Muscle layer of colon (tissue), 2 donors: ENCODE results near the gene CEP350.

ENCODE experiments used
- H3K27ac ChIP-seq: one replicate; pipeline ENCODE4 v1.7.0; 2013; ENCODE audit warnings: low read depth, mild to moderate bottlenecking, low read length, moderate library complexity
- H3K27me3 ChIP-seq, 2 donors: one replicate each; pipeline ENCODE4 v1.7.0; 2013; ENCODE audit warnings: low read length in 2 of 2, mild to moderate bottlenecking in 2 of 2; ENCODE audit not compliant: insufficient read depth in 2 of 2, control insufficient read depth in 1 of 2
- H3K36me3 ChIP-seq: one replicate; pipeline ENCODE4 v1.7.0; 2013; ENCODE audit warnings: mild to moderate bottlenecking, low read length; ENCODE audit not compliant: insufficient read depth
- H3K4me1 ChIP-seq: one replicate; pipeline ENCODE4 v1.7.0; 2013; ENCODE audit warnings: mild to moderate bottlenecking, low read length; ENCODE audit not compliant: insufficient read depth
- H3K4me3 ChIP-seq, 2 donors: one replicate each; pipeline ENCODE4 v1.7.0; 2013; ENCODE audit warnings: low read length in 2 of 2, low read depth in 1 of 2, mild to moderate bottlenecking in 1 of 2, moderate library complexity in 1 of 2
- H3K9ac ChIP-seq: one replicate; pipeline ENCODE4 v1.7.0; 2013; ENCODE audit warnings: low read length
- H3K9me3 ChIP-seq: one replicate; pipeline ENCODE4 v1.7.0; 2013; ENCODE audit warnings: mild to moderate bottlenecking, low read length
- donor health status: abdominal sarcoma.
- donor health status: Adenocarcinoma of cecum.

CEP350 gene

DNA sequence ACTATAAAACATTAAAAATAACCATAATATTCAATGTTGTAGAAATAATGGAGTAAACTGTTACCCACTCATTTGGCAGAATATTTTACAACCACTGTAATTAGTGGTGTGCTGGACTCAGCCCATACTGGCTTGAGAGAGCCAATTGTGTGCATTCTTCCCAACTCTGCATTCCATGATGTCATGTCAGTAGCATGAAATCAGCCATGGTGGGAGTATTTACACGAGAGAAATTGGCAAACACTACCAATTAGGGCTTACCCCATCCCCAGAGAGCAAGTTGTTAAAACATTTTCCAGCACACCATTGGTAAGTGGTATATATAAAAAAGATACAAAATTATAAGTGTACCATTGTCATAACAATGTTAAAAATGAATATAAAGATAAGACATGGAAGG is 180.9 kb downstream of the CEP350 start:
- H3K9me3 ChIP-seq = no peaks in the 10 kb centered on the region
- H3K36me3 ChIP-seq = no peaks in the 10 kb centered on the region
- H3K27me3 ChIP-seq = no peaks in the 10 kb centered on the region
- H3K27ac ChIP-seq = no peak overlapping the region
- no peak overlapping the region for H3K4me3 ChIP-seq
- no peaks in the 10 kb centered on the region for H3K4me1 ChIP-seq
- no peak overlapping the region for H3K9ac ChIP-seq

GRCh38 chr1:180136331-180136967 is 181.8 kb downstream of the CEP350 start:
- no peaks in the 10 kb centered on the region for H3K4me1 ChIP-seq

DNA sequence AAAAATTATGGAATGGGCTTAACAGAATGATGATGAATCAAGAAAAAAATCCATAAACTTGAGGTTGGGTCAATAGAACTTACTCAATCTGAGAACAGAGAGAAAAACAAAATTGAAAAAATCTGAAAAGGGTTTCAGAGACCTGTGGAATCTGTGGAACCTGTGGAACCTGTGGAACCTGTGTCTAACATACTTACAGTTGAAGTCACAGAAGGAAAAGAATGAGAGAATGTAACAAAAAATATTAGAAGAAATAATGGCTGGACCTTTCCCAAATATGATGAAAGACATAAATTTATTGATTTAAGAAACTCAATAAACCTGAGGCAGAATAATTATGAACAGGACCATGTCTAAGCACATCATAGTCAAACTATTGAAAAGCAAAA is 182.4 kb downstream of the CEP350 start:
- no peaks in the 10 kb centered on the region for H3K9me3 ChIP-seq
- H3K27ac ChIP-seq = no peak overlapping the region
- no peaks in the 10 kb centered on the region for H3K4me1 ChIP-seq
- H3K4me3 ChIP-seq = no peak overlapping the region
- no peaks in the 10 kb centered on the region for H3K27me3 ChIP-seq
- H3K36me3 ChIP-seq = no peaks in the 10 kb centered on the region
- no peak overlapping the region for H3K9ac ChIP-seq

More at GRCh38 chr1:180136331-180136967, 181.8 kb downstream of the CEP350 start:
- no peak overlapping the region for H3K27ac ChIP-seq
- no peak overlapping the region for H3K4me3 ChIP-seq
- no peaks in the 10 kb centered on the region for H3K9me3 ChIP-seq
- no peaks in the 10 kb centered on the region for H3K36me3 ChIP-seq
- H3K9ac ChIP-seq = no peak overlapping the region
- H3K27me3 ChIP-seq = no peaks in the 10 kb centered on the region

GRCh38 chr1:180137776-180138175 is 183.2 kb downstream of the CEP350 start:
- Histone ChIP-seq H3K9me3 (no peaks in the 10 kb centered on the region), H3K4me1 (no peaks in the 10 kb centered on the region), H3K27ac (no peak overlapping the region), H3K9ac (no peak overlapping the region), H3K36me3 (no peaks in the 10 kb centered on the region), H3K4me3 (no peak overlapping the region), H3K27me3 (no peaks in the 10 kb centered on the region)

DNA sequence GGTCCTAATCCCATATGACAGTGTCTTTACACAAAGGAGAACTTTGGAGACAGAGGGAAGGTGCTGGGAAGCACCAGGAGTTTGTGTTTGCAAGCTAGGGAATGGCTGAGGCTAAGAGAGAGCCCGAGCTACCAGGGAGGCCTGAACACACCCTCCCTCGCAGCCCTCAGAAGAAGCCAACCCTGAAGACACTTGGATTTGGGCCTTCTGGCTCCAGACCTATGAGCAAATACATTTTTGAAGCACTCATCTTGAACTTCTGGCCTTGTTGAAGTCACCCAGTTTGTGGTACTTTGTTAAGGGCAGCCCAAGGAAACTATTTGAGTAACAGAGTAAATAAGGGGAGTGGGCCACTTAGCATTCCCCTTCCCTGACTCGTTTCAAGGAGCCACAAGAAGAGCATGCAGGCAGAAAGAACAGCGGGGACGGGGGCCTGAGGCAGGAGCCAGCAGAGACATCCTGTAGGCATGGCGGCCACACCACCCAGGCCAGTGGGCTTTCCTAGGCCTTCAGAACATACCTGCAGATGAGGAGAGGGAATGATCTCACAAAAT is 186.8 kb downstream of the CEP350 start:
- Histone ChIP-seq H3K36me3 (no peaks in the 10 kb centered on the region), H3K9me3 (no peaks in the 10 kb centered on the region), H3K9ac (no peak overlapping the region), H3K4me1 (no peaks in the 10 kb centered on the region), H3K27me3 (no peaks in the 10 kb centered on the region), H3K4me3 (no peak overlapping the region), H3K27ac (no peak overlapping the region)

DNA sequence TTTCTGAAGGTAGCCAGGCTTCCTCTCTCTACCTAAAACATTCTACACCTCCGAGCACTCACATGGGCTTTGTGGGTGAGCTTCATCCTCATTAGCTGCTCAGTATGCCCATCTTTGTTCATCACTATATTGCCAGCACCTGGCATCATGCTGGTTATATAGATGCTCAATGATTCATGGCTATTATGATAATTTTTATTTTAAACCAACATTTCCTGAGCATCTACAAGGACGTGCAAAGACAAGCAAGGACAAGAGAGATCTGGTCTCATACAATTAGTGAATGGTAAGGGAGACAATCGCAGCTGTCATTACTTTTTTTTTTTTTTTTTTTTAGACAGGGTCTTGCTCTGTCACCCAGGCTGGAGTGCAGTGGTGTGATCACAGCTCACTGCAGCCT is 188.7 kb downstream of the CEP350 start:
- no peaks in the 10 kb centered on the region for H3K36me3 ChIP-seq
- H3K9me3 ChIP-seq = no peaks in the 10 kb centered on the region
- H3K9ac ChIP-seq = no peak overlapping the region
- no peaks in the 10 kb centered on the region for H3K4me1 ChIP-seq
- no peak overlapping the region for H3K27ac ChIP-seq
- no peaks in the 10 kb centered on the region for H3K27me3 ChIP-seq
- H3K4me3 ChIP-seq = no peak overlapping the region

DNA sequence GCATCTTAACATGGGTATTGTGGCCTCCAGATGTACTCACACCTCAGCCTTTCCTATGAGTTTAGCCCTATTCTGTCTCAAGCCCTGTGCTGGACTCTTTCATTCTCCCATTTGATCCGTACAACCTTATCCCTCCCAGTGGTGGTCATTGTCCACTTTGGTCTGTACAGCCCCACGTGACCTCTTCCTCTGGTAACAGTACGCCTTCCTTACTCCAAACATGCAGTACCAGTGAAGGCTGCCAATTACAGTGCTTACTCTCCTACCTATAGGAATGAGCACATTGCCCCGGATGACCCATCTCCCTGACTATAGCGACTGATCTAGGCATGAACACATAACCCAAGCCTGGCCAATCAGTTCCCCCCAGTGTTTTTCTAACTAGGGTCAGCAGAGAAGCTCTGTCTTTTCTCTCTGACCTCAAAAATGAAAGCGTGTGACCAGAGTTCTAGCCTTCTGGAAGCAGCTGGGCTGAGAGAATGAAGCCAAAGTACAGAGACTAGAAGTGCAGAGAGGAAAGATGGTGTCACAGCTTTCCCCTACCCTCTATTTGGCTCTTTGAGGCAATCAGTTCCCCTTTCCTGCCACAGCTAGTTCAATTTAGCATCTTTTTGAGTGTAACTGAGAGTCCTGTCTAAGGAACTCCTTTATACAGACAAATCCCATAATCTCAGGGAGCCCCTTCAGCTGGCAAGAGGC is 190.2 kb downstream of the CEP350 start:
- no peaks in the 10 kb centered on the region for H3K27me3 ChIP-seq
- H3K4me1 ChIP-seq = no peaks in the 10 kb centered on the region
- H3K9me3 ChIP-seq = no peaks in the 10 kb centered on the region
- no peak overlapping the region for H3K27ac ChIP-seq
- H3K36me3 ChIP-seq = no peaks in the 10 kb centered on the region
- no peak overlapping the region for H3K9ac ChIP-seq
- no peak overlapping the region for H3K4me3 ChIP-seq

DNA sequence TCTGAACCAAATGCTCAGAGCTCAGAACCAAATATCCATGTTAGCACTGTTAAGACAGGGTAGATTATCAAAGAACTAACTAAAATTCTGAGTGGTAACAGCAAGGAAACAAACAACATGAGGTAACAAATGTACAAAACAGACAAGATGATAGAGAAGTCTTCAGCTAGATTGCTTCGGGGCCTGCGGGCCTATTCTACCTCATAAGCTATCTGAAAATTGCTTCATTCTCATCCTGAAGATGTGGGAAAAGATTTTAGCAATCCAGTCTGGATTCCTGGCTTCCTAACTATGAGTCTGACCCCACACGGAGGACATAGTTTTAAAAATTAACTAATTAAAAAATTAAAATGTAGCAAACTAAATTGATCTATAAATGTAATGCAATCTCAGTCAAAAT is 190.8 kb downstream of the CEP350 start:
- H3K9me3 ChIP-seq = no peaks in the 10 kb centered on the region
- H3K4me1 ChIP-seq = no peaks in the 10 kb centered on the region
- no peak overlapping the region for H3K27ac ChIP-seq

DNA sequence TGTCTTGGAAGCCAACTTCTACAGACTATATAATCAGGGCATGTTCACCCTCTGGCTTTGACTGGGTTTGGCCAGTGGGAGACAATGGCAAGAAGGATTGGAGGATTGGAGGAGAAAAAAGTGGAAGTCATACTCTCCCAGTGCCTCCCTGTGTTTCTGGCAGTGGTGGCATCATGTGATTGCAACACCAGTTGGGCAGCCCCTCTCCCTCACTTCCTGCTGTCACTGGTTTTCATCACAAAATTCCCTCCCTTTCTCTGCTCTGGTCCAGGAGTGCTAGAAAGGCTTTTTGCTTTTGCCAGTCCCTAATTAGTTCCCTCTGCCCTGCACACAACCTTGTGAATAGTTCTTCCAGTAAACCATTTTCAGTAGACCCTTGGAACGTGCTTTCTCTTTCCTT is 196.4 kb downstream of the CEP350 start:
- Histone ChIP-seq H3K9ac (no peak overlapping the region), H3K27me3 (no peaks in the 10 kb centered on the region), H3K4me1 (peaks cover 11% of the 10 kb centered on the region), H3K4me3 (no peak overlapping the region), H3K9me3 (no peaks in the 10 kb centered on the region), H3K27ac (no peak overlapping the region), H3K36me3 (no peaks in the 10 kb centered on the region)

More for the DNA sequence above, 190.8 kb downstream of the CEP350 start:
- no peak overlapping the region for H3K9ac ChIP-seq
- no peaks in the 10 kb centered on the region for H3K36me3 ChIP-seq
- H3K4me3 ChIP-seq = no peak overlapping the region
- H3K27me3 ChIP-seq = no peaks in the 10 kb centered on the region

DNA sequence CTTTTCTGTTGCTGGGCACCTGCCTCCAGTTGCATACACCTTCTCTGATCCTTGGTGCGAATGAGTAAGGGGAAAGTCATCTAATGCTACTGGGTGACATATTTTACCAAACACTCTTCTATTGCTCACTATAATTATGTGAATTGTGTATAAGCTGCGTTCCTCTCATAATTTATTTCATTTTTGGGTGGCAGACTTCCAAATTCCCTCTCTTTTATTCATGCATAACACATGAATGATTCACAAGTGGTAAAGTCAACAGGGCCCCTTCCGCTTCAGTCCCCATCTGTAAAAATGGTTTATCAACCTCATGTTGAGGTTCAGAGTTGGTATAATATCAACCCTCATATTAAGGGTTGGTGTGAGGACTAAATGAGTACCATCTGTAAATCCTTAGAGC is 196.9 kb downstream of the CEP350 start:
- no peak overlapping the region for H3K9ac ChIP-seq
- no peaks in the 10 kb centered on the region for H3K9me3 ChIP-seq
- H3K36me3 ChIP-seq = no peaks in the 10 kb centered on the region
- H3K27me3 ChIP-seq = no peaks in the 10 kb centered on the region
- H3K4me3 ChIP-seq = no peak overlapping the region
- no peak overlapping the region for H3K27ac ChIP-seq
- peaks cover 16% of the 10 kb centered on the region for H3K4me1 ChIP-seq

DNA sequence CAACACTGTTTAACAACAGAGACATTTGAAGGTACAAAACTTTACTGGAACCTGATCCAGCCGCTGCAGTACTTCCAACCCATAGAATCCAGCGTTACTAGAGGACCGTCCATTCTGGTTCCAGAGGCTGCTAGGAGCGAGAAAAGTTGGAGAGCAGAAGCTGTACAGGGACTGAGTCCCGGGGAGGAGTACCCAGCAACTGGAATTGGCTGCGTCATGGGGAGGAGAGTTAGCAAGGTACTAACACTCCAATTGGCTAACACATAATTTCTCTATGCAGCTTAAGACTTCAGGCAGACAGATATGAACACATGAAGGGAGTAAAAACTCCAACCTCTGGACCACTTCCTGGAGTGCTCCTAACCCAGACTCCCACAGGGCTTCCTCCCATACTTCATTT is 198.0 kb downstream of the CEP350 start:
- H3K27me3 ChIP-seq = no peaks in the 10 kb centered on the region
- peaks cover 21% of the 10 kb centered on the region for H3K4me1 ChIP-seq
- no peaks in the 10 kb centered on the region for H3K36me3 ChIP-seq
- no peak overlapping the region for H3K9ac ChIP-seq
- H3K4me3 ChIP-seq = no peak overlapping the region
- no peak overlapping the region for H3K27ac ChIP-seq
- no peaks in the 10 kb centered on the region for H3K9me3 ChIP-seq

- no peak overlapping the region for H3K27ac ChIP-seq
- no peak overlapping the region for H3K9ac ChIP-seq
- H3K27me3 ChIP-seq = no peaks in the 10 kb centered on the region
- no peaks in the 10 kb centered on the region for H3K9me3 ChIP-seq
- no peaks in the 10 kb centered on the region for H3K36me3 ChIP-seq
- peaks cover 21% of the 10 kb centered on the region for H3K4me1 ChIP-seq
- no peak overlapping the region for H3K4me3 ChIP-seq
Observed at GRCh38 chr1:180153032-180153431, 198.4 kb downstream of the CEP350 start.
